ENCODE results near the gene TALDO1.

Gene TALDO1

DNA sequence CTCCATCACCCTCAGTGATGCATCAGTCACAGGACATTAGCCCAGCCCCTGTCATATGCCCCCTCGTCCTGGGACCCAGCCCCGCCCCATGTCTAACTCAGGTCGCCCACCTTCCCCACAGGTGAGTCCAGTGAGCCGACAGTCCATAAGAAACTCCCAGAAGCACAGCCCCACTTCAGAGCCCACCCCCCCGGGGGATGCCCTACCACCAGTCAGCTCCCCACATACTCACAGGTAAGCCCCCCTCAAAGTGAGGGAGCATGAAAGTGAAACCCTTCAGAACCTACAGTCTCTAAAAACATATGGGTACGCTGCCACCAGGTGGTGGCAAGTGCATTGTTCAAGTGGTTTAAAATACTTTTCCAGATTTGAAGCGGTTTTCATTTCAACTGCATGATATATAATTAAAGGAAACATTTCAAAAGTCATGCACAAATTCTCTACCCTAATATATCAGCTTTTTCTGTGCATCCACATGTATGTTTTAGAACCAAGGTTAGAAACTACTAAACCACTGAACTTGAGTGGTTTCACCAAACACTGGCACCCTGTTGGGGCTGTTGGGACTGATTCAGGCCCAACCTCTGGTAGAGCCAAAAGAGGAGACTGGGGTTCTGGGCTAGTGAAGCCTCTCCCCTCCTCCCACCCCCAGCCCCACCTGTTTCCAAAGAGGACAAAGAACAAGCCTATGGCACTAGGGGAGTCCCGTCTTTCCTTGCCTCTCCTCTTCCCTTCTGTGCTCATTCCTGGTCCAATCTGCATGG, 24.0 kb upstream of the TALDO1 start:
- H3K4me3 ChIP-seq (ENCODE audit: low read depth, low read length), result no peak overlapping the region
- TF ChIP-seq, protein P1, sequence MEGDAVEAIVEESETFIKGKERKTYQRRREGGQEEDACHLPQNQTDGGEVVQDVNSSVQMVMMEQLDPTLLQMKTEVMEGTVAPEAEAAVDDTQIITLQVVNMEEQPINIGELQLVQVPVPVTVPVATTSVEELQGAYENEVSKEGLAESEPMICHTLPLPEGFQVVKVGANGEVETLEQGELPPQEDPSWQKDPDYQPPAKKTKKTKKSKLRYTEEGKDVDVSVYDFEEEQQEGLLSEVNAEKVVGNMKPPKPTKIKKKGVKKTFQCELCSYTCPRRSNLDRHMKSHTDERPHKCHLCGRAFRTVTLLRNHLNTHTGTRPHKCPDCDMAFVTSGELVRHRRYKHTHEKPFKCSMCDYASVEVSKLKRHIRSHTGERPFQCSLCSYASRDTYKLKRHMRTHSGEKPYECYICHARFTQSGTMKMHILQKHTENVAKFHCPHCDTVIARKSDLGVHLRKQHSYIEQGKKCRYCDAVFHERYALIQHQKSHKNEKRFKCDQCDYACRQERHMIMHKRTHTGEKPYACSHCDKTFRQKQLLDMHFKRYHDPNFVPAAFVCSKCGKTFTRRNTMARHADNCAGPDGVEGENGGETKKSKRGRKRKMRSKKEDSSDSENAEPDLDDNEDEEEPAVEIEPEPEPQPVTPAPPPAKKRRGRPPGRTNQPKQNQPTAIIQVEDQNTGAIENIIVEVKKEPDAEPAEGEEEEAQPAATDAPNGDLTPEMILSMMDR (IDR thresholded peaks at IDR 0.05; ENCODE audit: low read depth, low read length, missing control alignments), result peak; percentile 51
- peak; percentile 49 for DNase-seq (ENCODE audit: low read depth)
- in situ Hi-C loops (cut with HindIII; ENCODE audit: low sequenced_read_pairs), result no loop called here

DNA sequence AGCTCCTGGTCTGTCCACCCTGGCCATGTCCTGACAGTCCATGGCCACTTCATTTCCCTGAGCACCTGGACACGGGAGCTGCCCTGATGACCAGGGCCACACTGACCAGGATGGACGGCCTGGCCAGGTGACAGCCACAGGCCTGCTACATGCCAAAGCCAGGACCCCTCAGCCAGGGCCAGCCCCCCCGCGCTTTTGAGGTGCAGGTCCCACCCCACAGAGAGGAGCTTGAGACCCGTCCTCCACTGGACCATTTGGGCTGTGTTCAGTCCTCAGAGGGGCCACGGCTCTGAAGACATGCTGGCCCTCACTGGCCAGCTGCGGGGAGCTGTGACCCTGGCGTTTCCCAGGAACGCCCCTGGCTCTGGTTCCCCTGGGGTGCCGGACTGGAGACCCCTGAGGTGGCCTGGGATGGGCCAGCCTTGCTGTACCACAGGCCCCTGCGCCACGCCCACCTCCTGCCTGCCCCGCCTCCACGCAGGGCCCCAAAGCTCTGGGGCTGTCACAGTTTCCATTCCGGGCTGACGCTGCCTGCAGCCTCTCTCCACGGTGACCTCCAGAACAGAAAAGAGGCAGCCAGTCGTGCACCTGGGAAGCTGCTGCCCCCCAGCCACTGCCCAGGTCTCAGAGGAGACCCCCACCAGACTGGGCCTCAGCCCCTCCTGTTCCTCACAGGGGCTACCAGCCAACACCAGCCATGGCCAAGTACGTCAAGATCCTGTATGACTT, 23.1 kb upstream of the TALDO1 start:
- DNase-seq (ENCODE audit: low read depth), result no peak
- in situ Hi-C loops (cut with HindIII; ENCODE audit: low sequenced_read_pairs), result no loop called here
- no peak overlapping the region for H3K4me3 ChIP-seq (ENCODE audit: low read depth, low read length)
- TF ChIP-seq, protein P1 (IDR thresholded peaks at IDR 0.05; ENCODE audit: low read depth, low read length, missing control alignments), result no peak

DNA sequence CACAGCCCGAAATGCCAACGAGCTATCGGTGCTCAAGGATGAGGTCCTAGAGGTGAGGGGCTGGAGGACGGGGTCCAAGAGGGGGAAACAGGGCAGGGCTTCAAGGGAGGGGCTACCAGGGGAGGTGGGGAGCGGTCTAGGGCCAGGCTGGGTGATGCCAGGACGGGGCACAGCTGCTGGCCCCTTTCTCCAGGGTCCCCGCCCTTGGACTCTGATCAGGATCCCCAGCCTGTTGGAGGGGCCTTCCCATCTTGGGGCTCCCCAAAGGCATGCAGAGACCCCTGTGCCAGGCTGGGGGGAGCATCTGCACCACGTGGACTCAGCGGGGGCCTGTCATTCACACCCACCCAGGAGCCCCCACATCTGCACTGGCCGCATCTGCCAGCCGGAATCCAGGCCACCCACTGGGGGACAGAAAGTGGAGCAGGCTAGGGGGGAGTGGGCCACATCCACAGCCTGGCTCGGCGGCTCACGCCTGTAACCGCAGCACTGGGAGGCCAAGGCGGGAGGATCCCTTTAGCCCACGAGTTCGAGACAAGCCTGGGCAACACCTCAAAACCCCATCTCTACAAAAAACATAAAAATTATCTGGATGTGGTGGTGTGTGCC, 22.4 kb upstream of the TALDO1 start:
- in situ Hi-C loops (cut with HindIII; ENCODE audit: low sequenced_read_pairs), result no loop called here
- TF ChIP-seq, protein P1 (IDR thresholded peaks at IDR 0.05; ENCODE audit: low read depth, low read length, missing control alignments), result no peak
- no peak overlapping the region for H3K4me3 ChIP-seq (ENCODE audit: low read depth, low read length)
- no peak for DNase-seq (ENCODE audit: low read depth)

DNA sequence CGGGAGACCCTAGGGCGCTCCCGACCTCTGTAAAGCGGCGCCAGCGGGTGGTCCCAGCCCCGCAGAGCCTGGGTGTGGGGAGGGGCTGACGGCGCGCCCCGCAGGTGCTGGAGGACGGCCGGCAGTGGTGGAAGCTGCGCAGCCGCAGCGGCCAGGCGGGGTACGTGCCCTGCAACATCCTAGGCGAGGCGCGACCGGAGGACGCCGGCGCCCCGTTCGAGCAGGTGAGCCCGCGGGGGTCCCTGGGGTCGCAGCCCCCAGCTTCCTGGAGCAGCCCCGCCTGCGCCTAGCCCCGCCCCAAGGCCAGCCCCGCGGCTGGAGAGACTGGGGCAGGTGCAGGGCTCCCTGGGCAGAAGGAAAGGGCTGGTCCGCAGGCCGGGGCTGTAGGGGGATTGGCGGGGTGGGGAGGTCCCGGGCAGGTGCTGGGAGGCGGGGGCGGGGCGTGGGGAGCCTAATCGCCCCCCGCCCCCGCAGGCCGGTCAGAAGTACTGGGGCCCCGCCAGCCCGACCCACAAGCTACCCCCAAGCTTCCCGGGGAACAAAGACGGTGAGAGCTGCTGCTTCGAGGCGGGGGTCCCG, 21.6 kb upstream of the TALDO1 start:
- TF ChIP-seq, protein P1 (IDR thresholded peaks at IDR 0.05; ENCODE audit: low read depth, low read length, missing control alignments), result no peak
- in situ Hi-C loops (cut with HindIII; ENCODE audit: low sequenced_read_pairs), result no loop called here
- DNase-seq (ENCODE audit: low read depth), result no peak
- no peak overlapping the region for H3K4me3 ChIP-seq (ENCODE audit: low read depth, low read length)

DNA sequence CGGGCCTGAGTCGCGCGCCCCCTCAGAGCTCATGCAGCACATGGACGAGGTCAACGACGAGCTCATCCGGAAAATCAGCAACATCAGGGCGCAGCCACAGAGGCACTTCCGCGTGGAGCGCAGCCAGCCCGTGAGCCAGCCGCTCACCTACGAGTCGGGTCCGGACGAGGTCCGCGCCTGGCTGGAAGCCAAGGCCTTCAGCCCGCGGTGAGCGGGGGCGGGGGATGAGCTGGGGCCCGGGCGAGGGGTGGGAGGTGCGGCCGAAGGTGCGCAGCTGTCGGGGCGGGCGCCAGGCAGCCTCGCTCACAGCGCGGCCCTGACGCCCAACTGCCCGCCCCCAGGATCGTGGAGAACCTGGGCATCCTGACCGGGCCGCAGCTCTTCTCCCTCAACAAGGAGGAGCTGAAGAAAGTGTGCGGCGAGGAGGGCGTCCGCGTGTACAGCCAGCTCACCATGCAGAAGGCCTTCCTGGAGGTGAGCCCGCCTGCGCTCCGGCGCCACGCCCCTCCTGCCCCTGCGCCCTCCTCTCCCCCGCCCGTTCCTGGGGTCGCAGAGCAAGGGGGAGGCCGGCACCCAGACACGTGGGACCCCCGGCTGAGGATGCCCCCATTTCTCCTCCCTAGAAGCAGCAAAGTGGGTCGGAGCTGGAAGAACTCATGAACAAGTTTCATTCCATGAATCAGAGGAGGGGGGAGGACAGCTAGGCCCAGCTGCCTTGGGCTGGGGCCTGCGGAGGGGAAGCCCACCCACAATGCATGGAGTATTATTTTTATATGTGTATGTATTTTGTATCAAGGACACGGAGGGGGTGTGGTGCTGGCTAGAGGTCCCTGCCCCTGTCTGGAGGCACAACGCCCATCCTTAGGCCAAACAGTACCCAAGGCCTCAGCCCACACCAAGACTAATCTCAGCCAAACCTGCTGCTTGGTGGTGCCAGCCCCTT, 20.7 kb upstream of the TALDO1 start:
- TF ChIP-seq, protein P1 (IDR thresholded peaks at IDR 0.05; ENCODE audit: low read depth, low read length, missing control alignments), result no peak
- in situ Hi-C loops (cut with HindIII; ENCODE audit: low sequenced_read_pairs), result no loop called here
- no peak overlapping the region for H3K4me3 ChIP-seq (ENCODE audit: low read depth, low read length)
- DNase-seq (ENCODE audit: low read depth), result no peak

Data from astrocyte of the cerebellum (primary cell).